NCI-H2107 (cell line): ENCODE measurements around the gene PSTPIP1.

Experiments
- DNase-seq: peaks from one replicate; lab custom pipeline; 2025; lab: John Stamatoyannopoulos, UW

PSTPIP1 gene

GRCh38 chr15:77018796-77019505, 24.0 kb downstream of the PSTPIP1 start:
- DNase-seq = no peak

- no peak for DNase-seq
Observed at GRCh38 chr15:77019521-77020331, 24.8 kb downstream of the PSTPIP1 start.

GRCh38 chr15:77020348-77021087, 25.6 kb downstream of the PSTPIP1 start:
- DNase-seq = no peak

DNA sequence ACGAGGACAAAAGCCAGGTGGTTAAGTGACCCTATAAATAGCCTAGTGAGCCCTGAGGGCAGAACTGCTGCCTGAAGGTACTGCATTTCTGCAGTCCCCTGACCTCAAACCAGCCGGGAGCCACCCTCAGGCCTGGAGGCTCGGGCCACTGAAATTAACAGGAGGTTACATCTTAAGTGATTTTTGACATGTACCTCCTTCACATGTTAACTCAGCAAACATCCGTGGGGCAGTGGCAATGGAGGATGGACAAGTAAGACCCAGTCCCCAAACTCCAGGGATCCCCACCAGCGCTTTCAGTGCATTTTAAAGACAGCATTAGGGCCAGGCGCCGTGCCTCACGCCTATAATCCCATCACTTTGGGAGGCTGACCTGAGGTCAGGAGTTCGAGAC, 26.2 kb downstream of the PSTPIP1 start:
- no peak for DNase-seq

DNA sequence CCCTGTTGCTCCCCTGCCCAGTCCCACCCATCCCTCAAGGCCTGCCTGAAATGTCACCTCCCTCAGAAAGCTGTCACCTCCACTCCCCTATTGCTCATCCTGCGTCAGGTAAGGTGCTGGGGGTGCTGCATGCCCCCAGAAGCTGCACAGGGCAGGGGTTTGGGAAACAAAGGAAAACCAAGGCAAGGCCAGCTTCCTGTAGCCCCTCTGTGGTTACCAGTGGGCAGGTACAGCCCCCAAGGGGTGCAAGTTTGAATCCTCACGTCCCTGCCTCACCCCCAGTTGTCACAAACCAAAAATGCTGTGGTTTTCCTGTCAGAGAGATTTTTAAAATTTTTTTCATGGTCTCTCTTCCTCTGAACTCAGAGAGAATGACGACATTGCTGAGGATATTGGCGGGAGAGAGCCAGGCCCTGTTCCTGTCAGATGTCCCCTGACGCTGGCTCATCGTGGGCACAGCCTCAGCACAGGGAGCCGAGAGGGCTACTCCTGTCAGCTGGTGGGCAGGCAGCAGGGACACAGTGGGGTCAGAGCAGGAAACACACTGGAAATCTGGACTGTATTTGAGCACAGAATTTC, 27.0 kb downstream of the PSTPIP1 start:
- no peak for DNase-seq

DNA sequence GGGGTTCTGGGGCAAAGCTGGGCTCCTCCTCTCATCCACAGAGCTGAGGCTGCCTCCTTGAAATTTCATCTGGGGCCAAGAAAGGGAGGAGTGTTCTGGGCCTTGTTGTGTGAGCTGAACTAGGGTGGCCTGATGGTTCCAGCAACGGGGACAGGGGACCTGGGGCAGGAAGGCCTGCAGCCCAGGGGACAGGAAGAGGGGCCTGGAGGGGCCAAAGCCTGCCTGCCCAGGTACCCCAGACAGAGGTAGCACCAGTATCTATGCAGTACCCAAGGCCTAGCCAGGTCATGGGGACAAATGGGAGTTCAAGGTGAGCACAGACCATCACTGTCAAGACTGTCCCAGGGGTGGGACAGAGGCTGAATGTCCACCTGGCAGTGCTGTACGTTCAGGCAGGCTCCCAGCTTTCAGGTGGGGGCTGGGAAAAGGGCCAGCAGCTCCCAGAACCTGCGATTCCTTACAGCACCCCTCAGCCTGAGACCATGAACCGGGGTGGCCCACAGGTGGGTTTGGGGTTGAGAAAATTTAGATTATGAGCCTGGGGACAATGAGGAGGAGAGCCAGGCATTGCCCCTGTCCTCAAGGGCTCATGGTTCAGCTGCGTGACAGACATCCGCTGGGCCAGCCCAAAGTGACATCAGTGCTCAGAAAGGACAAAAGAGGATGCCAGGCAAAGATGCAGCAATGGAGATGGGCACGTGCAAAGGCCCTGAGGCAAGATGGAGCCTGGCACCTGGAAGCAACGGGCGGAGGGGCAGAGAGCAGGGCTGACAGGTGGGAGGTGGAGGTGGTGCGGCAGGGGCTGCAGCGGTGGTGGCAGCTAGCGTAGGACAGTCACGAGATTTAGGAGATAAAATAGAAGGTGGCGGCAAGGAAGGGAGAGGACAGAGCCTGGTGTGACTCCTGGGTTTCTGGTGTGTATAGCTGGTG, 28.0 kb downstream of the PSTPIP1 start:
- DNase-seq = no peak

DNA sequence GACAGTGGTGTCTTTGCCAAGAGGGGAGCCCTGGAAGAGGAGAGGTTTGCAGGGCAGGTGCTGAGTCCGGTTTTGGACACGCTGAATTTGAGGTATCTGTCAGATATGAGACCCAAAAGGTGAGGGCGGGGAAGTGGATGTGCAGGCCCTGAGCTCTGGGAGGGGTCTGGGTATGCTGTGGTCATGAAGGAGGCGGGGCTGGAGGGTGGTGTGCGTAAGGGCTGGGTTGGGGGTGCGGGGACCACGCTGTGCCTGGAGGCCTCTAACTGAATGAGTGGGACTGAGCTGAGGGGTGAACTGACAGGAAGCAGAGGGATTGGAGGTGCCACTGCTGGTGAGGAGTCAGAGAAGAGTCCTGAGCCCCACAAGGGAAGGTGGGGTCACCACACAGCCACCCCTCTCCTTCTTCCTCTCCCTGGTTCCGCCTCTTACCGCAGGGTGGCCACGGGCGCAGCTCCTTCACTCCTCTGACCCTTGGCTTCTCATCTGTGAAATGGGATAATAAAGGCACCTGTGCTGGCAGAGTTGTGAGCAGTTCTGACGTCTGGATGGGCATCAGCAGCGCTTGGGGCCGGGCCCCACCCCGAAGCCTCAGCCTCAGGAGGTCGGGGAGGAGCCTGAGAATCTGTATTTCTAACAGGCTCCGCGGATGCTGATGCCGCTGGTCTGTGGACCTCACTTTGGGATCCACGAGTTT, 28.8 kb downstream of the PSTPIP1 start:
- DNase-seq = no peak

- DNase-seq = no peak
Observed at GRCh38 chr15:77024273-77025082, 29.6 kb downstream of the PSTPIP1 start.

- no peak for DNase-seq
Observed at GRCh38 chr15:77025083-77025901, 30.4 kb downstream of the PSTPIP1 start.

DNA sequence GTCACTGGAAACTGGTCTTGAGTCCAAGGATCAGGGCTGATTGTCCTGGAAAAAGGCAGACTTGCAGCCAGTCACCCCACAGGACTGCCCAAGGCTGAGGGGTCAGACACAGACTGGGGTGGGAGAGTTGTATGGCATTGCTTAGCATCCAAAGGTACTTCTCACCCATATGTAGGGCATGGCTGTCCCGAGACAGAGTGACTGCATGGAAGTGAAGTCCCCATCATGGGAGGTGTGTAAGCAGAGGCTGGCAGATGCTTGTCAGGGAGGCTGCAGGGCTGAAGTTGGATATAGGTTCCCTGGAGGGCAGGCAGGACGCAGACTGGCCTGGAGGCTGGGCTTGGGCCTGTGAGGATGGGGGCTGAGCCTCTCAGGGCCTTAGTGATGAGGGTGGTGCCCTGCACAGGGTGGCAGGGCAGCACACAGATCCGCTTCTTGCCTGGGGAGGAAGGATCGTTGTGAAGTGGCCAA, 31.1 kb downstream of the PSTPIP1 start:
- no peak for DNase-seq

DNA sequence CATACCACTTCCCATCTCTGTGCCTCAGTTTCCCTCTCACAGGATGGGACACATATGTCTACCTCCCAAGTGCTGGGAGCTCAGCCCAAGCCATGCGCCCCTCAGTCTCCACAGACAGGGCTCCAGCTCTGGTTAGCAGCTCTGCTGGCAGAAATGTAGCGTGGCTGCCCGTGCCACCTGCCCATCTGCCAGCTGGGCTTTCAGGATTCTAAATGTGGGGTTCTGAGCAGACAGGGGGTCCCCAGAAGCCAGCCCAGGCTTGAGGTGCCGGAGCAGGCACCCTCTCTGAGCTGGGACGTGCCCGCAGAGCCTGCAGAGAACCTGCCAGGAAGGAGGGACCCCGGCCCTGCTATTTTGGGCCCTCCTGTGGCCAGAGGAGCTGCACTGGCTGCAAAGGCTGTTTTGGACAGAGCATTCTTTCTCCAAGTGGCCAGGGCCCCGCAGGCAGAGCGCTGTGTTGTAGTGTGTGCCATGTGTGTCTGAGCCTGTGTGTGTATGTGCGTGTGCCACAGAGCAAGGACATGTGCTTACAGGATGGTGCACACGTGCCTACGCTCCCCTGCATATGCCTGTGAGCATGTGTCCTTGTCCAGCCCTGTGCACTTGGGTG, 31.7 kb downstream of the PSTPIP1 start:
- DNase-seq = no peak

- DNase-seq = no peak
Observed at GRCh38 chr15:77027111-77027696, 32.3 kb downstream of the PSTPIP1 start.

- no peak for DNase-seq
Observed at GRCh38 chr15:77027697-77028450, 32.9 kb downstream of the PSTPIP1 start.

DNA sequence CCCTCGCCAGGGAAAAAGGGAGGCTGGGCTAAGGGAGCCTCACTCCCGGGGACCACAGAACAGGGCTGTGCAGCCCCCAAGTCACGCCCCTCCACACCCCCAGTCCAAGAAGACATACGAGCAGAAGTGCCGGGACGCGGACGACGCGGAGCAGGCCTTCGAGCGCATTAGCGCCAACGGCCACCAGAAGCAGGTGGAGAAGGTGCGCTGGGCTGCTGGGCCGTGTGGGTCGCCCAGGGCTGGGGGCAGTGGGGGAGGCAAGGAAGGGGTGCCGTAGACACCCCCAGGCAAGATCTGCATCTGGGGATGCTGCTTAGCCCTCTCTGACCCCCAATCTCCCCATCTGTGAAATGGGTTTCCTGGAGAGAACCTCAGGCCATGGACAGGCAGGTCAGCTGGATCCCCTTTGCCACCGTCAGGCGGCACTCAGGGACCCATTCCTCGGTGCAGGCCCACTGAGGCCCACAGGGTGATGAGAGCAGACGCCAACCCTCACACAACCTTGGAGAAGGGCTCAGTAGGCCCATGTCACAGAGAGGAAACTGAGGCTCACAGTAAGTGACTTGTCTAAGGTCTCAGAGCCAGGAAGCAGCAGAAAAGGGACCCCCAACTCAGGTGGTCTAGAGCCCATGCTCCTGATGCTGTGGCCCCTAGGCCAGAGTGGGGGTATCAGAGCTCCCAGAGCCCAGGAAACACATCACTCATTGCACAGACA, 33.7 kb downstream of the PSTPIP1 start:
- no peak for DNase-seq

- DNase-seq = no peak
Observed at GRCh38 chr15:77029166-77030047, 34.5 kb downstream of the PSTPIP1 start.
